ENCODE data around the gene NOP16. TPM values are rescaled to one million over a fixed set of nuclear protein-coding genes. Genes with fewer than 3 reads are reported as not detected.
"Not testable (repeated sequence)": the region's sequence is repeated elsewhere in the genome, so short reads cannot be mapped to it uniquely, and the experiment has no call there.

NOP16 gene
- total RNA-seq, 2 experiments from 2014 or later, result 29.1 to 34.0 TPM

- POLR2A ChIA-PET, result interaction anchor here (0.6 kb wide), 2 partner anchors 141 to 149 kb away, joined by 3 to 4 read pairs; no protein-coding TSS in a partner anchor
Observed at GRCh38 chr5:176416965-176417364, 28.6 kb upstream of the NOP16 start.

GRCh38 chr5:176415952-176416924 is 27.8 kb upstream of the NOP16 start, which contains the start of gene CLTB:
Gene CLTB, minus strand, starts transcription at chr5:176416539. Its CDS starts 176 bp downstream, at chr5:176416363.
- DNase-seq, result peak; percentile 86
- POLR2A ChIA-PET, result interaction anchor here (0.5 to 0.6 kb wide), 3 partner anchors 53 to 590 kb away, joined by 3 to 6 read pairs (median 4); no protein-coding TSS in a partner anchor
- peak within 1 kb of the TSS; percentile 84 for H3K27ac Mint-ChIP-seq
- peaks cover 9% of the 10 kb centered on the region for H3K27me3 Mint-ChIP-seq
- H3K4me1 Mint-ChIP-seq, result peaks cover 33% of the 10 kb centered on the region
- H3K9me3 Mint-ChIP-seq, result no peaks in the 10 kb centered on the region
- CTCF ChIA-PET, result interaction anchor here (0.5 to 3.8 kb wide), 22 partner anchors 10 to 697 kb away, joined by 3 to 26 read pairs (median 4); partner anchors contain the start of gene FAF2
- H3K4me3 Mint-ChIP-seq, result peak within 1 kb of the TSS; percentile 77
- H3K36me3 Mint-ChIP-seq (ENCODE audit: low read depth), result no peaks in the 10 kb centered on the region

More at GRCh38 chr5:176416965-176417364, 28.6 kb upstream of the NOP16 start:
- Mint-ChIP-seq H3K4me3 (peak overlapping the region; percentile 63), H3K9me3 (no peaks in the 10 kb centered on the region), H3K36me3 (ENCODE audit: low read depth) (no peaks in the 10 kb centered on the region), H3K27ac (peak overlapping the region; percentile 75), H3K4me1 (peaks cover 29% of the 10 kb centered on the region), H3K27me3 (peaks cover 14% of the 10 kb centered on the region)
- CTCF ChIA-PET, result interaction anchor here (0.5 to 3.8 kb wide), 19 partner anchors 11 to 197 kb away, joined by 3 to 26 read pairs (median 4); partner anchors contain the start of gene FAF2
- no peak for DNase-seq

GRCh38 chr5:176415240-176415951 is 27.0 kb upstream of the NOP16 start:
- ChIA-PET CTCF (interaction anchor here (0.9 to 3.8 kb wide), 5 partner anchors 9 to 696 kb away, joined by 3 to 26 read pairs (median 5); partner anchors contain the start of gene FAF2), POLR2A (interaction anchor here (0.6 kb wide), 1 partner anchor 590 kb away, joined by 4 read pairs; no protein-coding TSS in a partner anchor)
- H3K9me3 Mint-ChIP-seq, result no peaks in the 10 kb centered on the region
- peak overlapping the region; percentile 84 for H3K27ac Mint-ChIP-seq
- peaks cover 33% of the 10 kb centered on the region for H3K4me1 Mint-ChIP-seq
- DNase-seq, result no peak
- no peaks in the 10 kb centered on the region for H3K36me3 Mint-ChIP-seq (ENCODE audit: low read depth)
- H3K27me3 Mint-ChIP-seq, result peaks cover 3% of the 10 kb centered on the region
- H3K4me3 Mint-ChIP-seq, result peak overlapping the region; percentile 77

GRCh38 chr5:176414704-176415103 is 26.3 kb upstream of the NOP16 start:
- Mint-ChIP-seq H3K27ac (peak overlapping the region; percentile 84), H3K36me3 (ENCODE audit: low read depth) (peaks cover 3% of the 10 kb centered on the region), H3K4me1 (peaks cover 33% of the 10 kb centered on the region), H3K9me3 (no peaks in the 10 kb centered on the region), H3K27me3 (no peaks in the 10 kb centered on the region), H3K4me3 (peak overlapping the region; percentile 77)
- ChIA-PET POLR2A (no interaction called here), CTCF (interaction anchor here (0.9 to 3.8 kb wide), 2 partner anchors 8 to 176 kb away, joined by 4 to 26 read pairs; no protein-coding TSS in a partner anchor)
- no peak for DNase-seq

GRCh38 chr5:176413709-176414191 is 25.4 kb upstream of the NOP16 start:
- CTCF ChIA-PET, result interaction anchor here (0.9 kb wide), 1 partner anchor 177 kb away, joined by 4 read pairs; no protein-coding TSS in a partner anchor
- DNase-seq, result no peak
- H3K4me1 Mint-ChIP-seq, result peaks cover 33% of the 10 kb centered on the region
- POLR2A ChIA-PET, result no interaction called here
- no peak overlapping the region for H3K4me3 Mint-ChIP-seq
- H3K27me3 Mint-ChIP-seq, result no peaks in the 10 kb centered on the region
- no peak overlapping the region for H3K27ac Mint-ChIP-seq
- H3K9me3 Mint-ChIP-seq, result no peaks in the 10 kb centered on the region
- H3K36me3 Mint-ChIP-seq (ENCODE audit: low read depth), result peaks cover 5% of the 10 kb centered on the region

GRCh38 chr5:176413255-176413565 is 24.8 kb upstream of the NOP16 start:
- no peaks in the 10 kb centered on the region for H3K27me3 Mint-ChIP-seq
- no peak overlapping the region for H3K4me3 Mint-ChIP-seq
- peaks cover 33% of the 10 kb centered on the region for H3K4me1 Mint-ChIP-seq
- CTCF ChIA-PET, result interaction anchor here (0.5 kb wide), 1 partner anchor 58 kb away, joined by 4 read pairs; no protein-coding TSS in a partner anchor
- no peak overlapping the region for H3K27ac Mint-ChIP-seq
- POLR2A ChIA-PET, result no interaction called here
- no peak for DNase-seq
- peaks cover 5% of the 10 kb centered on the region for H3K36me3 Mint-ChIP-seq (ENCODE audit: low read depth)
- H3K9me3 Mint-ChIP-seq, result no peaks in the 10 kb centered on the region

GRCh38 chr5:176412517-176413254 is 24.3 kb upstream of the NOP16 start:
- H3K9me3 Mint-ChIP-seq, result no peaks in the 10 kb centered on the region
- no peaks in the 10 kb centered on the region for H3K27me3 Mint-ChIP-seq
- CTCF ChIA-PET, result interaction anchor here (0.5 kb wide), 1 partner anchor 57 kb away, joined by 4 read pairs; no protein-coding TSS in a partner anchor
- H3K4me3 Mint-ChIP-seq, result no peak overlapping the region
- H3K4me1 Mint-ChIP-seq, result peaks cover 33% of the 10 kb centered on the region
- H3K36me3 Mint-ChIP-seq (ENCODE audit: low read depth), result peaks cover 5% of the 10 kb centered on the region
- H3K27ac Mint-ChIP-seq, result no peak overlapping the region
- POLR2A ChIA-PET, result no interaction called here
- no peak for DNase-seq

GRCh38 chr5:176410486-176411180 is 22.2 kb upstream of the NOP16 start:
- H3K4me1 Mint-ChIP-seq, result peaks cover 25% of the 10 kb centered on the region
- no peaks in the 10 kb centered on the region for H3K27me3 Mint-ChIP-seq
- no peaks in the 10 kb centered on the region for H3K9me3 Mint-ChIP-seq
- ChIA-PET CTCF (no interaction called here), POLR2A (no interaction called here)
- no peak overlapping the region for H3K4me3 Mint-ChIP-seq
- DNase-seq, result no peak
- H3K36me3 Mint-ChIP-seq (ENCODE audit: low read depth), result peaks cover 5% of the 10 kb centered on the region
- no peak overlapping the region for H3K27ac Mint-ChIP-seq

- ChIA-PET POLR2A (no interaction called here), CTCF (no interaction called here)
- H3K4me1 Mint-ChIP-seq, result peaks cover 17% of the 10 kb centered on the region
- no peak overlapping the region for H3K27ac Mint-ChIP-seq
- no peak overlapping the region for H3K4me3 Mint-ChIP-seq
- H3K36me3 Mint-ChIP-seq (ENCODE audit: low read depth), result peaks cover 5% of the 10 kb centered on the region
- H3K9me3 Mint-ChIP-seq, result no peaks in the 10 kb centered on the region
- no peak for DNase-seq
- no peaks in the 10 kb centered on the region for H3K27me3 Mint-ChIP-seq
Observed at GRCh38 chr5:176409765-176410164, 21.4 kb upstream of the NOP16 start.

- Mint-ChIP-seq H3K4me3 (no peak overlapping the region), H3K9me3 (no peaks in the 10 kb centered on the region), H3K4me1 (peaks cover 5% of the 10 kb centered on the region), H3K27ac (no peak overlapping the region), H3K36me3 (ENCODE audit: low read depth) (peaks cover 5% of the 10 kb centered on the region), H3K27me3 (no peaks in the 10 kb centered on the region)
- CTCF ChIA-PET, result interaction anchor here (0.6 kb wide), 1 partner anchor 175 kb away, joined by 3 read pairs; no protein-coding TSS in a partner anchor
- POLR2A ChIA-PET, result no interaction called here
- DNase-seq, result no peak
Observed at GRCh38 chr5:176408590-176408989, 20.2 kb upstream of the NOP16 start.

- not testable (repeated sequence) for H3K4me3 Mint-ChIP-seq
Observed at GRCh38 chr5:176408252-176408573, 19.8 kb upstream of the NOP16 start.

More at GRCh38 chr5:176408252-176408573, 19.8 kb upstream of the NOP16 start:
- POLR2A ChIA-PET; H3K27ac Mint-ChIP-seq; H3K27me3 Mint-ChIP-seq; DNase-seq; H3K36me3 Mint-ChIP-seq (ENCODE audit: low read depth); H3K4me1 Mint-ChIP-seq; H3K9me3 Mint-ChIP-seq: not testable (repeated sequence)
- CTCF ChIA-PET, result interaction anchor here (0.8 kb wide), 1 partner anchor 40 kb away, joined by 3 read pairs; the partner anchor contains the start of gene FAF2
